Stimulated activated CD4-positive, alpha-beta T cell treated with anti-CD3 and anti-CD28 coated beads, TNF-alpha, amount 100 ng/mL, for 24 hours (primary cell): ENCODE results near the gene TMPRSS15.

Source experiments
- DNase-seq, 3 experiments: peaks; one replicate each; pipeline ENCODE4 v3.0.0-alpha.2; 2020; ENCODE audit warnings: low read depth in 3 of 3

Gene TMPRSS15

GRCh38 chr21:18244671-18245463 is 158.7 kb downstream of the TMPRSS15 start, which contains the start of gene CHODL:
TSS of gene CHODL (plus strand) at chr21:18244833. CDS start at chr21:18245224, 391 bp downstream.
- no peak for DNase-seq

- no peak for DNase-seq
These were observed 168.0 kb downstream of the TMPRSS15 start for GRCh38 chr21:18235545-18235944.

DNA sequence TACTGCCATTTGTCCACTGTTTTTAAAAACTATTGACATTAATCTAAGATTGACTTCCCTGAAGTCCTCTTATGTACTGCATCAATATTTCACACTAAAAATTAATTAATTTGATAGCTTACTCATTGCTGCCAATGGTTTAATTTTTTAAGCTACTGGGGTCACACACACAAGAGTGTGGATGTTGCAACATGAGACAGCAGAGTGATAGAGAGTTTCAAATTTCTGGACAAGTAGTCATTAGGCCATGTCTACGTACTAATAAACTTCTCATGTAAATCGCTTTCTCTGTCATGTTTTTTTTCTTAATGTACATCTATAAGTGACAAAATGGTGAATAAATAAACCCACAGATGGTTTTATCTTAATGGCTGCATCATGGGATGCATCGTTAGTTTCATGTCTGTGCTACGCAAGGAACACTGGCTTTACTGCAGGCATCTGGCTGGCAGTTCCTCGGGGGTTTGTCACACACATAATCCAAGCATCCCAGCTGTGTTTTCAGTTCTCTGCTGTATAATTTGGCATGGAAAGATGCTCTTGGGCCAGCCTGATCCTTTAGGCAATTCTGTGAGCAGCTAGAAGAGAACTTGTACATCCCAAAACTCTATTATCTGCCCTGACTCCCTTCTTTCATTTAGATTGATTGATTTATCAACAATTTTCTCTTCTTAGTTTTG is 175.4 kb downstream of the TMPRSS15 start:
- DNase-seq, result no peak

- DNase-seq, result no peak
These were observed 181.2 kb downstream of the TMPRSS15 start for GRCh38 chr21:18222346-18222745.

GRCh38 chr21:18220498-18220897 is 183.1 kb downstream of the TMPRSS15 start:
- no peak for DNase-seq
